Neural crest cell (in vitro differentiated cells): ENCODE results near the gene LRRC57. TPM values are rescaled to one million over a fixed set of nuclear protein-coding genes. Genes with fewer than 3 reads are reported as not detected.

Experiments
- DNase-seq: peaks from one replicate; pipeline ENCODE4 v3.0.0; 2021; ENCODE audit warnings: low read depth, mixed read lengths, low spot score
- H3K27ac Mint-ChIP-seq: one replicate; pipeline ENCODE4 v1.8.0; 2021; ENCODE audit warnings: mild to moderate bottlenecking, mixed read lengths; ENCODE audit not compliant: unreplicated experiment
- H3K27me3 Mint-ChIP-seq: 2 replicates; pipeline ENCODE4 v1.8.0; 2021; ENCODE audit warnings: low read depth, mild to moderate bottlenecking, mixed read lengths
- H3K36me3 Mint-ChIP-seq: 2 replicates; pipeline ENCODE4 v1.8.0; 2021; ENCODE audit warnings: low read depth, mild to moderate bottlenecking, mixed read lengths
- H3K4me1 Mint-ChIP-seq: 2 replicates; pipeline ENCODE4 v1.8.0; 2021; ENCODE audit warnings: mixed read lengths
- H3K4me3 Mint-ChIP-seq: one replicate; pipeline ENCODE4 v1.8.0; 2021; ENCODE audit warnings: mild to moderate bottlenecking, mixed read lengths
- H3K9me3 Mint-ChIP-seq: 2 replicates; pipeline ENCODE4 v1.8.0; 2021; ENCODE audit warnings: mixed read lengths
- CTCF ChIP-seq: fragments of 200-600 bp; sonication (generic); conservative IDR thresholded peaks from 2 replicates; pipeline ENCODE4 v1.5.0; 2021; ENCODE audit warnings: antibody characterized with exemption, mild to moderate bottlenecking
- total RNA-seq: library from RNA; stranded (reverse); gene quantifications from 2 replicates; pipeline ENCODE4 v1.2.1, GENCODE V29; 2021

LRRC57 gene
- total RNA-seq, 1 donor from 2014 or later: 42.9 TPM

GRCh38 chr15:42591238-42591934 is 42.8 kb upstream of the LRRC57 start:
- TF ChIP-seq CTCF: peak; percentile 46
- Mint-ChIP-seq H3K27me3 (no peaks in the 10 kb centered on the region), H3K36me3 (peaks cover 12% of the 10 kb centered on the region), H3K4me1 (peaks cover 4% of the 10 kb centered on the region), H3K4me3 (no peak overlapping the region), H3K27ac (no peak overlapping the region), H3K9me3 (no peaks in the 10 kb centered on the region)
- no peak for DNase-seq

GRCh38 chr15:42590619-42591237 is 42.1 kb upstream of the LRRC57 start:
- DNase-seq: no peak
- Mint-ChIP-seq H3K4me3 (no peak overlapping the region), H3K27me3 (no peaks in the 10 kb centered on the region), H3K9me3 (no peaks in the 10 kb centered on the region), H3K4me1 (peaks cover 4% of the 10 kb centered on the region), H3K27ac (peak overlapping the region; percentile 46), H3K36me3 (peaks cover 12% of the 10 kb centered on the region)
- no peak for TF ChIP-seq CTCF

- H3K4me3 Mint-ChIP-seq: peak overlapping the region; percentile 24
- H3K36me3 Mint-ChIP-seq: peaks cover 5% of the 10 kb centered on the region
- no peak overlapping the region for H3K27ac Mint-ChIP-seq
- no peak for TF ChIP-seq CTCF
- H3K9me3 Mint-ChIP-seq: no peaks in the 10 kb centered on the region
- no peak for DNase-seq
- peaks cover 35% of the 10 kb centered on the region for H3K4me1 Mint-ChIP-seq
- no peaks in the 10 kb centered on the region for H3K27me3 Mint-ChIP-seq
Observed at GRCh38 chr15:42584031-42584765, 35.6 kb upstream of the LRRC57 start.

- DNase-seq: no peak
- Mint-ChIP-seq H3K27me3 (no peaks in the 10 kb centered on the region), H3K27ac (peak overlapping the region; percentile 60), H3K36me3 (no peaks in the 10 kb centered on the region), H3K4me3 (peak overlapping the region; percentile 2), H3K4me1 (peaks cover 44% of the 10 kb centered on the region), H3K9me3 (no peaks in the 10 kb centered on the region)
- TF ChIP-seq CTCF: no peak
Observed at GRCh38 chr15:42582569-42583375, 34.2 kb upstream of the LRRC57 start.

- Mint-ChIP-seq H3K9me3 (no peaks in the 10 kb centered on the region), H3K27me3 (peaks cover 3% of the 10 kb centered on the region), H3K36me3 (no peaks in the 10 kb centered on the region), H3K4me1 (peaks cover 50% of the 10 kb centered on the region), H3K27ac (peak overlapping the region; percentile 17), H3K4me3 (peak overlapping the region; percentile 84)
- no peak for TF ChIP-seq CTCF
- DNase-seq: peak; percentile 73
Observed at GRCh38 chr15:42581272-42581730, 32.7 kb upstream of the LRRC57 start.
